Motor neuron (in vitro differentiated cells): Measurements from ENCODE around the gene GCG. TPM values are rescaled to one million over a fixed set of nuclear protein-coding genes. Genes with fewer than 3 reads are reported as not detected.

ENCODE experiments used
- ATAC-seq, 8 experiments: fragments of 200-7000 bp; cut with Tn5 transposase; replicated peaks in 6 of 8; 2 replicates each; pipeline ENCODE4 v1.8.0; 2021; ENCODE audit warnings: mild to moderate bottlenecking in 8 of 8, moderate library complexity in 8 of 8
- H3K27ac ChIP-seq, 2 donors: fragments of 250-450 bp; sonication (Bioruptor Pico); 2 replicates each; pipeline ENCODE4 v1.9.0; 2021; ENCODE audit warnings: antibody characterized with exemption in 2 of 2, mild to moderate bottlenecking in 2 of 2, moderate library complexity in 1 of 2
- H3K4me1 ChIP-seq, 2 donors: fragments of 250-450 bp; sonication (Bioruptor Pico); replicated peaks in 1 of 2; 2 replicates each; pipeline ENCODE4 v1.6.1; 2021; ENCODE audit warnings: antibody characterized with exemption in 2 of 2, mild to moderate bottlenecking in 2 of 2, moderate library complexity in 1 of 2
- H3K4me3 ChIP-seq, 5 donors: fragments of 250-450 bp; sonication (Bioruptor Pico); 2 replicates each; pipeline ENCODE4 v1.9.0; 2021; ENCODE audit warnings: antibody characterized with exemption in 5 of 5, mild to moderate bottlenecking in 5 of 5, moderate library complexity in 4 of 5
- WGBS, 10 experiments: fragments of 450-650 bp; shearing (Covaris generic); methylation state at CpG; one replicate each; pipeline ENCODE4 v1.0.0; 2022; 5-methylcytosine and 5-hydroxymethylcytosine counted together
- in situ Hi-C, 9 experiments: fragments of 400-800 bp; cut with MboI; loops; one replicate each; pipeline ENCODE4 v1.15.0; 2021; ENCODE audit warnings: low sequenced_read_pairs in 9 of 9, low pct_unique_long_range_greater_than_20kb in 2 of 9; ENCODE audit not compliant: unreplicated experiment in 9 of 9
- total RNA-seq, 8 experiments: library from RNA; unstranded; fragments of 300-600 nt; gene quantifications; 2 replicates each; pipeline versions ENCODE4 v1.2.3 to v1.2.4, GENCODE V29; 2022

GCG gene
- under 1 TPM in 2 of 8 experiments, not detected in 6; 0.54 to 0.56 TPM for total RNA-seq

GRCh38 chr2:162152147-162152546, at the start of gene GCG:
GCG (minus strand) TSS chr2:162152247; CDS start chr2:162149178, 3,069 bp downstream.
- no peak for ATAC-seq
- no peak within 1 kb of the TSS for H3K4me3 ChIP-seq
- in situ Hi-C loops = loop anchor here in 3 of 9 experiments (10.0 to 25.0 kb wide), 2 partner anchors 135 to 153 kb away; no protein-coding TSS in a partner anchor
- 40 to 100% (median 95%) methylated on average over 1 to 3 of the region's 3 CpGs; no CpG with 5 or more reads in 1 of the 10 experiments for WGBS, 10 experiments
- H3K27ac ChIP-seq = no peak within 1 kb of the TSS
- H3K4me1 ChIP-seq = peaks cover 0 to 4% of the 10 kb centered on the region in 2 donors

GRCh38 chr2:162200636-162201035, 48.6 kb upstream of the GCG start:
- in situ Hi-C loops = no loop called here
- Histone ChIP-seq H3K4me1 (no peaks in the 10 kb centered on the region), H3K4me3 (no peak overlapping the region), H3K27ac (no peak overlapping the region)
- 67 to 100% (median 88%) methylated on average over 1 of the region's 1 CpG; no CpG with 5 or more reads in 3 of the 10 experiments for WGBS, 10 experiments
- ATAC-seq = no peak

- in situ Hi-C loops = no loop called here
- H3K4me3 ChIP-seq = no peak overlapping the region
- ATAC-seq = no peak
- no peaks in the 10 kb centered on the region for H3K4me1 ChIP-seq
- no peak overlapping the region for H3K27ac ChIP-seq
- WGBS, 10 experiments = 78 to 86% (median 82%) methylated on average over 1 of the region's 1 CpG; no CpG with 5 or more reads in 7 of the 10 experiments
Measured at GRCh38 chr2:162199913-162200312, 47.9 kb upstream of the GCG start.

GRCh38 chr2:162198239-162198638, 46.2 kb upstream of the GCG start:
- no peaks in the 10 kb centered on the region for H3K4me1 ChIP-seq
- WGBS, 10 experiments = 86 to 100% (median 95%) methylated on average over 1 to 9 of the region's 9 CpGs; no CpG with 5 or more reads in 2 of the 10 experiments
- no peak overlapping the region for H3K27ac ChIP-seq
- no peak for ATAC-seq
- in situ Hi-C loops = no loop called here
- no peak overlapping the region for H3K4me3 ChIP-seq

- H3K27ac ChIP-seq = no peak overlapping the region
- in situ Hi-C loops = no loop called here
- ATAC-seq = peak in 4 of 8 experiments; percentile 56 to 82 (median 72)
Measured at GRCh38 chr2:162197069-162197825, 45.2 kb upstream of the GCG start.

GRCh38 chr2:162196638-162197037, 44.6 kb upstream of the GCG start:
- H3K4me1 ChIP-seq = no peaks in the 10 kb centered on the region
- no peak overlapping the region for H3K4me3 ChIP-seq
- WGBS, 10 experiments = 11 to 92% (median 84%) methylated on average over 3 to 7 of the region's 7 CpGs; no CpG with 5 or more reads in 1 of the 10 experiments
- in situ Hi-C loops = no loop called here
- peak in 3 of 8 experiments; percentile 70 to 82 (median 77) for ATAC-seq
- H3K27ac ChIP-seq = no peak overlapping the region

More at GRCh38 chr2:162197069-162197825, 45.2 kb upstream of the GCG start:
- 38 to 100% (median 86%) methylated on average over 1 to 2 of the region's 2 CpGs; no CpG with 5 or more reads in 2 of the 10 experiments for WGBS, 10 experiments
- no peak overlapping the region for H3K4me3 ChIP-seq
- H3K4me1 ChIP-seq = no peaks in the 10 kb centered on the region

GRCh38 chr2:162188451-162188850, 36.4 kb upstream of the GCG start:
- 18 to 100% (median 88%) methylated on average over 1 to 3 of the region's 3 CpGs; no CpG with 5 or more reads in 2 of the 10 experiments for WGBS, 10 experiments
- H3K27ac ChIP-seq = no peak overlapping the region
- H3K4me3 ChIP-seq = no peak overlapping the region
- in situ Hi-C loops = no loop called here
- ATAC-seq = peak in 1 of 8 experiments; percentile 23
- H3K4me1 ChIP-seq = no peaks in the 10 kb centered on the region

- 50 to 100% (median 93%) methylated on average over 1 to 5 of the region's 5 CpGs for WGBS, 10 experiments
- ATAC-seq = no peak
- Histone ChIP-seq H3K27ac (no peak overlapping the region), H3K4me1 (no peaks in the 10 kb centered on the region), H3K4me3 (no peak overlapping the region)
- in situ Hi-C loops = no loop called here
Measured at GRCh38 chr2:162185541-162186232, 33.6 kb upstream of the GCG start.

GRCh38 chr2:162184821-162185450, 32.9 kb upstream of the GCG start:
- Histone ChIP-seq H3K4me1 (no peaks in the 10 kb centered on the region), H3K4me3 (no peak overlapping the region), H3K27ac (no peak overlapping the region)
- in situ Hi-C loops = no loop called here
- no peak for ATAC-seq
- WGBS, 10 experiments = 29 to 100% (median 80%) methylated on average over 1 to 2 of the region's 2 CpGs; no CpG with 5 or more reads in 3 of the 10 experiments

- Histone ChIP-seq H3K27ac (no peak overlapping the region), H3K4me1 (no peaks in the 10 kb centered on the region), H3K4me3 (no peak overlapping the region)
- 31 to 95% (median 89%) methylated on average over 1 to 6 of the region's 6 CpGs; no CpG with 5 or more reads in 1 of the 10 experiments for WGBS, 10 experiments
- ATAC-seq = peak in 2 of 8 experiments; percentile 50 to 52
- in situ Hi-C loops = no loop called here
Measured at GRCh38 chr2:162184359-162184758, 32.3 kb upstream of the GCG start.

- Histone ChIP-seq H3K4me3 (no peak overlapping the region), H3K27ac (no peak overlapping the region), H3K4me1 (no peaks in the 10 kb centered on the region)
- 0 to 95% (median 42%) methylated on average over 1 to 2 of the region's 2 CpGs; no CpG with 5 or more reads in 3 of the 10 experiments for WGBS, 10 experiments
- in situ Hi-C loops = no loop called here
- no peak for ATAC-seq
Measured at GRCh38 chr2:162182395-162182794, 30.3 kb upstream of the GCG start.

GRCh38 chr2:162177301-162177700, 25.3 kb upstream of the GCG start:
- no peak for ATAC-seq
- Histone ChIP-seq H3K4me3 (no peak overlapping the region), H3K4me1 (no peaks in the 10 kb centered on the region), H3K27ac (no peak overlapping the region)
- WGBS, 10 experiments = 70 to 83% (median 73%) methylated on average over 3 to 4 of the region's 4 CpGs; no CpG with 5 or more reads in 2 of the 10 experiments
- in situ Hi-C loops = no loop called here

GRCh38 chr2:162175714-162176113, 23.7 kb upstream of the GCG start:
- H3K4me1 ChIP-seq = no peaks in the 10 kb centered on the region
- in situ Hi-C loops = no loop called here
- no peak for ATAC-seq
- no peak overlapping the region for H3K4me3 ChIP-seq
- whole genome bisulfite sequencing, 10 experiments = 11 to 92% (median 68%) methylated on average over 1 to 3 of the region's 3 CpGs; no CpG with 5 or more reads in 2 of the 10 experiments
- H3K27ac ChIP-seq = no peak overlapping the region
